GM12875 (cell line): Measurements from ENCODE around the gene UGT1A8.

Experiments
- H3K4me3 ChIP-seq: one replicate; pipeline ENCODE4 v1.5.1; 2011; ENCODE audit warnings: low read depth, low read length, control low read depth
- TF ChIP-seq, protein P1 (sequence below): IDR thresholded peaks from 2 replicates; pipeline ENCODE4 v1.5.1; 2011; ENCODE audit warnings: low read depth, mild to moderate bottlenecking, control low read depth, inconsistent platforms, low read length, moderate library complexity, borderline replicate concordance; ENCODE audit not compliant: insufficient read depth

The UGT1A8 gene

DNA sequence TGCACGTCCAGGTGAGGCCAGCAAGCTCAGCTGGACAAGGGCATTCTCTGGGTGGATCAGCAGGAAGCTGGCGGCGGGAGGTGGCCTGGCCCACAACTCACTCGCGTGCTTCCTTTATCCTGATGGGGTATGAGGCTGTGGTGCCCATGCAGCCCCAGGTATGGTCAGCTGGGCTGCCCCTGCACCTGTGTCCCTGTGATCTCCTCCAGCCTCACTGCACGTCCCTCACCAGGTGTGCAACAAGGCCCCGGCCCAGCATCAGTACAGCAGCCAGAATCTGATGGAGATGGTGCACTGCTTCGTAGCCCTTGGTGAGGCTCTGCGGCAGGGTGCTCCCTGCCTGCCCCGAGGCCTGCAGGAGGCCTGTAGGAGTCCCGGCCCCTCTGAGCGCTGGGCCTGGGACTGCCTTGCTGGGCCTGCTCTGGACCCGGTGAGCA lies 178.3 kb downstream of the UGT1A8 start:
- H3K4me3 ChIP-seq: no peak overlapping the region
- TF ChIP-seq, protein P1, sequence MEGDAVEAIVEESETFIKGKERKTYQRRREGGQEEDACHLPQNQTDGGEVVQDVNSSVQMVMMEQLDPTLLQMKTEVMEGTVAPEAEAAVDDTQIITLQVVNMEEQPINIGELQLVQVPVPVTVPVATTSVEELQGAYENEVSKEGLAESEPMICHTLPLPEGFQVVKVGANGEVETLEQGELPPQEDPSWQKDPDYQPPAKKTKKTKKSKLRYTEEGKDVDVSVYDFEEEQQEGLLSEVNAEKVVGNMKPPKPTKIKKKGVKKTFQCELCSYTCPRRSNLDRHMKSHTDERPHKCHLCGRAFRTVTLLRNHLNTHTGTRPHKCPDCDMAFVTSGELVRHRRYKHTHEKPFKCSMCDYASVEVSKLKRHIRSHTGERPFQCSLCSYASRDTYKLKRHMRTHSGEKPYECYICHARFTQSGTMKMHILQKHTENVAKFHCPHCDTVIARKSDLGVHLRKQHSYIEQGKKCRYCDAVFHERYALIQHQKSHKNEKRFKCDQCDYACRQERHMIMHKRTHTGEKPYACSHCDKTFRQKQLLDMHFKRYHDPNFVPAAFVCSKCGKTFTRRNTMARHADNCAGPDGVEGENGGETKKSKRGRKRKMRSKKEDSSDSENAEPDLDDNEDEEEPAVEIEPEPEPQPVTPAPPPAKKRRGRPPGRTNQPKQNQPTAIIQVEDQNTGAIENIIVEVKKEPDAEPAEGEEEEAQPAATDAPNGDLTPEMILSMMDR: no peak

DNA sequence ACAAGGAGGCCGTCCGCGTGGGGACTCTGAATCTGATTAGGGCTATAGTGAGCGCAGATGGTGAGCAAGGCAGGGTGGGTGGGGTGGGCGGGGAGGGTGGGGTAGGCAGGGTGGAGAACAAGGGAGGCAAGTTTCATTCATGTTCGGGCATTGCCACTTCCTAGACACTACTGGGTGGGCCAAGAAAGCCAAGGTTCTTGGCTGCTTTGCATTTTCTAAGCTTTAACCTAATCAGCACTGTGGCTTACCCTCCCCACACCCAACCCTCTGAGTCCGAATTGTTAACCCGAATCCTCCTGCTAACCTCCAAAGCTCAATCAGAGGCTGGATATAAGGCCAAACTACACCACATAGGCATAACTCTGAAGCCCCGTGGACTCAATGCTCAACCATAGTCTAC lies 178.8 kb downstream of the UGT1A8 start:
- TF ChIP-seq, protein P1: no peak
- no peak overlapping the region for H3K4me3 ChIP-seq

DNA sequence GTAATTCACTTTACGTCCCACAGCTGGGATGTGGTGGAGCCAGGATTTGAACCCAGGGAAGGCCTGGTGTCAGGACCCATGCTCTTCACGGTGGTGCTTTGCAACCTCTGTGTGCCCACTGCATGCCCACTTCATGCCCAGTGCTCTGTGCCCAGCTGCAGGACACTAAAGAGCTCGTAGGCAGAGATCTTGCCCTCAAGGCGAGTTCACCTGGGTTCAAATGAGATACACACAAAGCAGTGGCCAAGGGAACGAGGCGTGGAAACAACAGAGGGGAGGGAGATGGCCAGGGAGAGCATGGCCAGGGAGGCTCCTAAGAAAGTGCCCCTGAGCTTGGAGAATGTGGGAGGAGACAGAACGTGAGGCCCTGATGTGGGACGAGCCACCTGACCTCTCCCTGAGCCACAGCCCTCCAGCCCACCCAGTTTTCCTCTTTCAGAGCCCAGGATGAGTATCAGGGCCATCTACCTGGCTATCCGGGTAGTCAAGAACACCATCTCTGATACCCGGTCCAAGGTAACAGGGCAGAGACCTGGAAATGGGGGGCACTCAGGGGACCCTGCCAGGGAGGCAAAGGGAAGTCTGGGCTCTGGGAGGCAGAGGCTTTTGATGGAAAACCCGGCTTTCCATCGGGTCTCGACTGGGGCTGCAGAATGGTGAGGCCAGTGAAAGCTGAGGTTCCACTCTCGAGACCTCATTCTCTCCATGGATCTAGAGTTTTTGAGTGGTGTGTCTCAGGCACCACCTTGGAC lies 181.1 kb downstream of the UGT1A8 start:
- TF ChIP-seq, protein P1: no peak
- no peak overlapping the region for H3K4me3 ChIP-seq

DNA sequence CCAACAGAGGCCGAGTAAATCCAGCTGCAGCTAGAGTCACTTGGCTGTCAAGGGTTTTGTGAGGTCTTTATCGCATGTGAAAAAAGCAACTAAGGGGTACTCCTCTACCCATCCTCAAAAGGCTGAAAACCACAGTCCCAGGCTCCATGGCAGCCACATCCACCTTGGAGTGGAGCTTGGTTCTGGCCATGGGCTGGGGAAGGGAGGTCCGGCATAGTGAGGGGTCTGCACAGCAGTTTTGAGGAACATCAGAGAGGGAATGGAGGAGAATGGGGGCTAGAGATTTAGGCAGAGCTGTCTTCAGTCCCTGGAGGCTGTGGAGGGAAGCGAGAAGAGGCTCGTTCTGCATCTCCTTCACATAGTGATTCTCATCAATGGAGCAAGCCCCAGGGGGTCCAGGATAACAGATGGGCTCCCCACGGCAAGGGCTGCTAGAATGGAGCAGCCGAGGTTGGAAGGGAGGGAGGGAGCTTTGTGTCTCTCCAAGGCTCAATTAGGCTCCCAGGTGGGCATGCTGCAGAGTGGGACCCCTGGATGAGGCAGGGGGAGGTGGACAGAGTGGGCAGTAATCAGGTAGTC lies 181.7 kb downstream of the UGT1A8 start:
- no peak overlapping the region for H3K4me3 ChIP-seq
- TF ChIP-seq, protein P1: no peak

DNA sequence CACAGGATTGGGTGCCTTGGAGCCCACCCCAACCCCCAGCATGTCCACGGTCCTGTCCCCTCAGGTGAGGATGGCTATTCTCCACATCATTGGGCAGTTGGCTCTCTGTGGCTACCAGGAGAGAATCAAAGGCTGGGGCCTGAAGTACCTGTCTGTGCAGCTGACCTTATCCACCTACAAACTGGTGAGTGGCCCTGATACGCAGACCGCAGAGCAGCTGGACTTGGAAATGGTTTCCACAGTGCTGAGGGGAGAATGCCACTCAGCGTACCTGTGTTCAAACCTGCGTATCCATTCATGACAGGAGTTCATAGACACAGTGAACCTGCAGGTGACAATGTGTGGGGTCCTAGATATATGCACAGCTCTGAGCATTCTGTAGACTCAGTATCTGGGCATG lies 182.3 kb downstream of the UGT1A8 start:
- H3K4me3 ChIP-seq: no peak overlapping the region
- TF ChIP-seq, protein P1: no peak

DNA sequence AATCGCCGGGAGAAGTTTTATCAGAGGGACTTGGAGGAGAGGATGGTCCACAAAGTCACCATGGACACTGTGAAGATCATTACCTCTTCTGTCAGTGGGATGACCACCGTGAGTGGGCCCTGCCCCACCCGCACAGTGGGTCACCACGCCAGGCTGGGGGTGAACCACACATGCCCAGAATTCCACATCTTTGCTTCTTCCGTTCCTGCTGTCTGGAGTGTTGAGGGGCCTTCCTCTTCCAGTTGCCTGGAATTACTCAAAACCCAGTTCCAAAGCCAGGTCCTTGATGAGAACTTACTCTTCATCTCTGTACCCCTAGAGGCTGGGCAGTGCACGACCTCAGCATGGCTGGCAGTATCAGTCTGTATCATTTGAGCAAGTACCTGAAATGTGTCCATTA lies 182.8 kb downstream of the UGT1A8 start:
- TF ChIP-seq, protein P1: no peak

More for the DNA sequence above, 182.8 kb downstream of the UGT1A8 start:
- H3K4me3 ChIP-seq: no peak overlapping the region
